K562 (cell line): ENCODE measurements around the gene DNMT1. TPM values are rescaled to one million over a fixed set of nuclear protein-coding genes. Genes with fewer than 3 reads are reported as not detected.

ENCODE experiments used
- ARID3B ChIP-seq: fragments of 250-450 bp; sonication (Bioruptor Pico); IDR thresholded peaks from 2 replicates; pipeline ENCODE4 v1.4.0; 2020; ENCODE audit warnings: borderline replicate concordance
- CCNT2 ChIP-seq: IDR thresholded peaks from 2 replicates; pipeline ENCODE4 v1.6.1; 2011; ENCODE audit warnings: borderline replicate concordance, low read depth, mild to moderate bottlenecking, moderate library complexity, mixed read lengths, low read length; ENCODE audit not compliant: insufficient read length; ENCODE audit errors: extremely low read depth
- DNMT1 ChIP-seq: fragments of 450-650 bp; IDR thresholded peaks from 2 replicates; pipeline ENCODE4 v1.6.1; 2016; ENCODE audit warnings: antibody characterized with exemption, mild to moderate bottlenecking
- HNRNPK ChIP-seq: fragments of 200-400 bp; formaldehyde crosslinking; IDR thresholded peaks from one replicate; pipeline ENCODE4 v1.6.1; 2018; ENCODE audit warnings: mild to moderate bottlenecking, low read depth, low read length; ENCODE audit not compliant: poor library complexity, severe bottlenecking
- HOMEZ ChIP-seq: fragments of 250-450 bp; sonication (Bioruptor Pico); IDR thresholded peaks from 2 replicates; pipeline ENCODE4 v1.4.0; 2020; ENCODE audit warnings: mild to moderate bottlenecking, moderate library complexity
- ILK ChIP-seq: fragments of 450-650 bp; IDR thresholded peaks from 2 replicates; pipeline ENCODE4 v1.6.1; 2016; ENCODE audit warnings: missing genetic modification characterization, low read depth, mild to moderate bottlenecking, missing compliant biosample characterization, moderate library complexity, borderline replicate concordance
- MLLT1 ChIP-seq, 2 experiments: fragments of 450-650 bp; IDR thresholded peaks; 2 replicates each; pipeline ENCODE4 v1.6.1; 2016
- NR2C2 ChIP-seq, 2 experiments: fragments of 200-800 bp in 1 of 2; sonication (Bioruptor generic) in 1 of 2; sonication (generic) in 1 of 2; formaldehyde crosslinking in 1 of 2; IDR thresholded peaks; 2 replicates each; pipeline versions ENCODE4 v1.6.1 to v1.8.0; 2016 to 2022; ENCODE audit warnings: mild to moderate bottlenecking in 1 of 2, missing compliant biosample characterization in 1 of 2, missing genetic modification characterization in 1 of 2, missing genetic modification reagents in 1 of 2
- PCBP1 ChIP-seq: fragments of 200-400 bp; formaldehyde crosslinking; IDR thresholded peaks from 2 replicates; pipeline ENCODE4 v1.6.1; 2018; ENCODE audit warnings: mild to moderate bottlenecking, low read depth, low read length; ENCODE audit not compliant: poor library complexity, severe bottlenecking
- PHB ChIP-seq: fragments of 250-450 bp; sonication (Bioruptor Pico); IDR thresholded peaks from 2 replicates; pipeline ENCODE4 v1.5.0; 2021
- POLR2G ChIP-seq: fragments of 200-400 bp; formaldehyde crosslinking; IDR thresholded peaks from 2 replicates; pipeline ENCODE4 v1.6.1; 2017; ENCODE audit warnings: low read depth, mild to moderate bottlenecking, antibody characterized with exemption, low read length, moderate library complexity
- SAFB ChIP-seq: fragments of 200-400 bp; formaldehyde crosslinking; IDR thresholded peaks from 2 replicates; pipeline ENCODE4 v1.6.1; 2017; ENCODE audit warnings: low read depth, low read length, borderline replicate concordance
- SNRNP70 ChIP-seq: fragments of 200-400 bp; formaldehyde crosslinking; optimal IDR thresholded peaks from 2 replicates; pipeline ENCODE3; 2017; ENCODE audit warnings: low read depth, low read length
- STAT5A ChIP-seq: IDR thresholded peaks from 2 replicates; pipeline ENCODE4 v1.6.1; 2012; ENCODE audit warnings: low read length, inconsistent platforms, borderline replicate concordance
- TOE1 ChIP-seq, 2 experiments: fragments of 450-650 bp in 1 of 2; sonication (generic) in 1 of 2; formaldehyde crosslinking in 1 of 2; IDR thresholded peaks; 2 replicates each; pipeline versions ENCODE4 v1.7.1 to v1.8.0; 2016 to 2022; ENCODE audit warnings: borderline replicate concordance in 2 of 2, mild to moderate bottlenecking in 2 of 2, antibody characterized with exemption in 1 of 2, inconsistent platforms in 1 of 2, low read depth in 1 of 2, missing genetic modification reagents in 1 of 2, moderate library complexity in 1 of 2
- TRIM25 ChIP-seq: fragments of 450-650 bp; IDR thresholded peaks from 2 replicates; pipeline ENCODE4 v1.7.0; 2016; ENCODE audit warnings: borderline replicate concordance
- ZNF165 ChIP-seq: fragments of 250-450 bp; sonication (Bioruptor Pico); IDR thresholded peaks from 2 replicates; pipeline ENCODE4 v1.4.0; 2020; ENCODE audit warnings: borderline replicate concordance
- polyA plus RNA-seq, 8 experiments: library from polyadenylated mRNA; depleted of rRNA in 4 of 8; stranded (reverse) in 5 of 8; unstranded in 3 of 8; fragments of >200 nt; fragmentation: Nextera tagmentation in 2 of 8; fragmentation: Illumina TruSeq in 1 of 8; extraction: Ambion mirVana in 2 of 8; extraction: Trizol in 1 of 8; gene quantifications; 2 replicates each; pipeline versions ENCODE4 v1.2.1 to v1.2.3, GENCODE V29; 2011 to 2014; ENCODE audit warnings: inconsistent platforms in 1 of 8, missing spikeins in 1 of 8
- total RNA-seq, 7 experiments: library from RNA; depleted of rRNA in 6 of 7; stranded (reverse); fragments of >200 nt in 6 of 7; fragmentation: Illumina TruSeq in 2 of 7; extraction: Trizol in 2 of 7; gene quantifications; 2 replicates each; pipeline versions ENCODE4 v1.2.1 to v1.2.3, GENCODE V29; 2011 to 2021; ENCODE audit warnings: low replicate concordance in 1 of 7
- TF ChIP-seq, protein P1 (sequence below): sonication (generic); formaldehyde crosslinking; IDR thresholded peaks from 2 replicates; pipeline ENCODE4 v1.8.1; 2022; ENCODE audit warnings: missing genetic modification reagents

Gene DNMT1
- total and polyA plus RNA-seq, 9 of the 15 experiments (the other 6 are each of a cell fraction or from before 2014, with no cell fraction given) = 80.1 to 271 (median 121) TPM

- TF ChIP-seq SAFB = peak; percentile 30; the same call in 1 of the 2 replicates
- no peak for TF ChIP-seq HOMEZ
- TF ChIP-seq ZNF165 (CRISPR knock-in tag) = no peak
- TF ChIP-seq TRIM25 = no peak
- TF ChIP-seq MLLT1 (IDR thresholded peaks at IDR 0.05) = no peak
- no peak for TF ChIP-seq ILK (tag)
- no peak for TF ChIP-seq TOE1 (IDR thresholded peaks at IDR 0.05; ENCODE audit: borderline replicate concordance)
- TF ChIP-seq TOE1 (CRISPR knock-in tag; IDR thresholded peaks at IDR 0.05; ENCODE audit: borderline replicate concordance, low read depth) = 0 out of 2 replicates have a peak, but pooled peaks have one; percentile 67
- 0 out of 2 replicates have a peak, but pooled peaks have one; percentile 20 for TF ChIP-seq NR2C2 (CRISPR knock-in tag; IDR thresholded peaks at IDR 0.05)
- TF ChIP-seq NR2C2 (tag; IDR thresholded peaks at IDR 0.05) = no peak
- TF ChIP-seq ARID3B (CRISPR knock-in tag) = no peak
- TF ChIP-seq HNRNPK = no peak
- TF ChIP-seq, protein P1, sequence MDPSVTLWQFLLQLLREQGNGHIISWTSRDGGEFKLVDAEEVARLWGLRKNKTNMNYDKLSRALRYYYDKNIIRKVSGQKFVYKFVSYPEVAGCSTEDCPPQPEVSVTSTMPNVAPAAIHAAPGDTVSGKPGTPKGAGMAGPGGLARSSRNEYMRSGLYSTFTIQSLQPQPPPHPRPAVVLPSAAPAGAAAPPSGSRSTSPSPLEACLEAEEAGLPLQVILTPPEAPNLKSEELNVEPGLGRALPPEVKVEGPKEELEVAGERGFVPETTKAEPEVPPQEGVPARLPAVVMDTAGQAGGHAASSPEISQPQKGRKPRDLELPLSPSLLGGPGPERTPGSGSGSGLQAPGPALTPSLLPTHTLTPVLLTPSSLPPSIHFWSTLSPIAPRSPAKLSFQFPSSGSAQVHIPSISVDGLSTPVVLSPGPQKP (CRISPR knock-in tag) = no peak
- 0 out of 2 replicates have a peak, but pooled peaks have one; percentile 19 for TF ChIP-seq PHB (CRISPR knock-in tag)
- TF ChIP-seq PCBP1 = peak; percentile 68
- TF ChIP-seq DNMT1 = no peak
- TF ChIP-seq STAT5A = no peak
- peak; percentile 80 for TF ChIP-seq POLR2G
- TF ChIP-seq SNRNP70 = peak; percentile 90
- no peak for TF ChIP-seq CCNT2
Observed at GRCh38 chr19:10115392-10116084, 79.2 kb downstream of the DNMT1 start (continued).
